ENCODE data around the gene TPO. TPM values are rescaled to one million over a fixed set of nuclear protein-coding genes. Genes with fewer than 3 reads are reported as not detected.
"Not testable (repeated sequence)": the region's sequence is repeated elsewhere in the genome, so short reads cannot be mapped to it uniquely, and the experiment has no call there.

The TPO gene
- total RNA-seq, 2 experiments from 2014 or later: not detected

DNA sequence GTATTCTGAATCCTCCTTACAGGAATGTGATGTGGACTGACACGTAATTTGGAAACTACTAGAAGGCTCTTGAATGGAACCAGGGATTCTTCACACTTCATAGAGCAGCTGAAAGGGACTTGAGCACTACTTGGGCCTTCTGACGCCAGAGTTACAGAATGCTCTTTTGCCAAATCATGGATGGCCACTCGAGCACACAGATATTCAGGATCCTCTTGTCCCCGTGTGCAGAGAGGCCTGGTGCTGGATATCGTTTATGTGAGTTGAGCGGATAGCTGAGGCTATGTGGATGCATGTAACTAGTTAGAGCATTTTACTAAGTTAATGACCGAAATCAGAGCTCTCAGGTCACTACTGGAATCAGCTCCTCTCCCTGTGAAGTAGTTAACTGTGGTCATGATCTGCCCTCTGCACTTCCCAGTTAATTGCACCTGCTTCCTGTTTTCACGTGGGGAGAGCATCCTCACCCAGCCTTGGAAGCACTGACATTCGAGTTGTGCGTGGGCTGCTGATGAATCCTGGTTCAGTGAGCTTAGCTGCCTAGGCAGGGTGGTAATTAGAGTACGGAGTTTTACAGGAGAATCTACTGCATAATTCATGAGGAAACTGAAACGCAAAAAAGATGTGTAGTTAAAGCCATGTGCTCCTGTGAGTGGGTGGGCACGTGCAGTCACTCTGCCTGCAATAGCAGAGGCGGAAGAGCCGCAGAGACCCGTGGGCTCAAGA is 5.2 kb upstream of the TPO start:
- no peaks in the 10 kb centered on the region for H3K4me1 Mint-ChIP-seq (ENCODE audit: low read depth)
- POLR2A ChIA-PET: no interaction called here
- H3K4me3 Mint-ChIP-seq: no peak overlapping the region
- H3K27me3 Mint-ChIP-seq (ENCODE audit: low read depth): no peaks in the 10 kb centered on the region
- CTCF ChIA-PET: no interaction called here
- no peaks in the 10 kb centered on the region for H3K9me3 Mint-ChIP-seq (ENCODE audit: insufficient read depth)
- ATAC-seq: no peak
- no peaks in the 10 kb centered on the region for H3K36me3 Mint-ChIP-seq (ENCODE audit: low read depth)
- no peak for DNase-seq
- no peak overlapping the region for H3K27ac Mint-ChIP-seq

DNA sequence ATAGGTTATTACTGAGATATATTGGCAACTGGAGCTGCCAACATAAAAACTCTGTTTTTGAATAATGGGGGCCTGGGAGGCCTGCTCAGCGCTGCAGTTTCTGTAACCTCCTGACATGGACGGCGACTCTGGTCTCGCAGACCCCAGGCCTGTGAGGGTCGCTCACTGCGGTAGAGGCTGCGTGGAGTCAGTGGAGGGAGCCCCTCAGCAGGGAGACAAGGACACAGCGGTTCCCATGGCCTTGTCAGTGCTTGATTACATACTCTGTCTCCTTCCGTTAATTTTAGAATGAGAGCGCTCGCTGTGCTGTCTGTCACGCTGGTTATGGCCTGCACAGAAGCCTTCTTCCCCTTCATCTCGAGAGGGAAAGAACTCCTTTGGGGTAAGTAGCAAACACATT is 858 bp downstream of the TPO start:
- Mint-ChIP-seq H3K4me3 (no peak overlapping the region), H3K27me3 (ENCODE audit: low read depth) (no peaks in the 10 kb centered on the region), H3K9me3 (ENCODE audit: insufficient read depth) (no peaks in the 10 kb centered on the region), H3K27ac (no peak overlapping the region), H3K4me1 (ENCODE audit: low read depth) (no peaks in the 10 kb centered on the region), H3K36me3 (ENCODE audit: low read depth) (no peaks in the 10 kb centered on the region)
- ChIA-PET CTCF (no interaction called here), POLR2A (no interaction called here)
- DNase-seq (no peak), ATAC-seq (no peak)

- H3K36me3 Mint-ChIP-seq (ENCODE audit: low read depth); H3K9me3 Mint-ChIP-seq (ENCODE audit: insufficient read depth); H3K27ac Mint-ChIP-seq; POLR2A ChIA-PET; H3K4me3 Mint-ChIP-seq; H3K27me3 Mint-ChIP-seq (ENCODE audit: low read depth); DNase-seq; CTCF ChIA-PET; H3K4me1 Mint-ChIP-seq (ENCODE audit: low read depth); ATAC-seq: not testable (repeated sequence)
These were observed 1.6 kb downstream of the TPO start for GRCh38 chr2:1414901-1415300.

- no peak for DNase-seq
- POLR2A ChIA-PET: no interaction called here
- H3K4me1 Mint-ChIP-seq (ENCODE audit: low read depth): no peaks in the 10 kb centered on the region
- ATAC-seq: no peak
- H3K27me3 Mint-ChIP-seq (ENCODE audit: low read depth): no peaks in the 10 kb centered on the region
- H3K9me3 Mint-ChIP-seq (ENCODE audit: insufficient read depth): no peaks in the 10 kb centered on the region
- no peaks in the 10 kb centered on the region for H3K36me3 Mint-ChIP-seq (ENCODE audit: low read depth)
- no peak overlapping the region for H3K27ac Mint-ChIP-seq
- CTCF ChIA-PET: no interaction called here
- H3K4me3 Mint-ChIP-seq: no peak overlapping the region
These were observed 2.2 kb downstream of the TPO start for GRCh38 chr2:1415501-1415900.

DNA sequence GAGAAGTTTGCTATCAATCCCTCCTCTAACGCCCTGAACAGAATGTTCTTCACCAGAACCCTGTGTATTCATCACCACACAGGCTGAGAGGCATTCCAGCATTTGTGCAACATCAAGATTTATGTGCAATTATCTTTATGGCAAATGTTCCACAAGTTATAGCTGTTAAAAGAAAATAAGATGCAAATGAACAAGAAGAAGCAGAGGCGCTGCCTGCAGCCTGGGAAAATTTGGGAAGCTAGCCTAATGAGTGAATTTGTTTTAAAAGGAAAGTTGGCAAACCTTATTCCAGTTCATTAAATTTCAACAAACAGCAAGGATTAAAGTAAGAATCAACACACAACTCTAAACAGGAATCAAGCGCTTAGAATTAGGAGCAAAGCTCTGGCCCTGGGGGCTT is 5.3 kb downstream of the TPO start:
- POLR2A ChIA-PET: no interaction called here
- Mint-ChIP-seq H3K4me3 (no peak overlapping the region), H3K27me3 (ENCODE audit: low read depth) (no peaks in the 10 kb centered on the region), H3K9me3 (ENCODE audit: insufficient read depth) (no peaks in the 10 kb centered on the region), H3K4me1 (ENCODE audit: low read depth) (no peaks in the 10 kb centered on the region), H3K27ac (no peak overlapping the region), H3K36me3 (ENCODE audit: low read depth) (no peaks in the 10 kb centered on the region)
- CTCF ChIA-PET: no interaction called here
- DNase-seq: no peak
- no peak for ATAC-seq

GRCh38 chr2:1420746-1421480 is 7.7 kb downstream of the TPO start:
- Mint-ChIP-seq H3K36me3 (ENCODE audit: low read depth) (no peaks in the 10 kb centered on the region), H3K4me1 (ENCODE audit: low read depth) (no peaks in the 10 kb centered on the region), H3K4me3 (no peak overlapping the region), H3K27ac (no peak overlapping the region), H3K27me3 (ENCODE audit: low read depth) (peaks cover 5% of the 10 kb centered on the region), H3K9me3 (ENCODE audit: insufficient read depth) (no peaks in the 10 kb centered on the region)
- POLR2A ChIA-PET: no interaction called here
- DNase-seq: no peak
- CTCF ChIA-PET: no interaction called here
- ATAC-seq: no peak

GRCh38 chr2:1421731-1422130 is 8.5 kb downstream of the TPO start:
- H3K27me3 Mint-ChIP-seq (ENCODE audit: low read depth): peaks cover 5% of the 10 kb centered on the region
- H3K36me3 Mint-ChIP-seq (ENCODE audit: low read depth): no peaks in the 10 kb centered on the region
- no peak for DNase-seq
- H3K4me3 Mint-ChIP-seq: no peak overlapping the region
- POLR2A ChIA-PET: no interaction called here
- CTCF ChIA-PET: no interaction called here
- no peaks in the 10 kb centered on the region for H3K4me1 Mint-ChIP-seq (ENCODE audit: low read depth)
- no peak for ATAC-seq
- no peak overlapping the region for H3K27ac Mint-ChIP-seq
- no peaks in the 10 kb centered on the region for H3K9me3 Mint-ChIP-seq (ENCODE audit: insufficient read depth)

GRCh38 chr2:1422131-1422530 is 8.9 kb downstream of the TPO start:
- DNase-seq (no peak), ATAC-seq (no peak)
- Mint-ChIP-seq H3K4me1 (ENCODE audit: low read depth) (no peaks in the 10 kb centered on the region), H3K9me3 (ENCODE audit: insufficient read depth) (no peaks in the 10 kb centered on the region), H3K27me3 (ENCODE audit: low read depth) (peaks cover 5% of the 10 kb centered on the region), H3K4me3 (no peak overlapping the region), H3K36me3 (ENCODE audit: low read depth) (no peaks in the 10 kb centered on the region), H3K27ac (no peak overlapping the region)
- CTCF ChIA-PET: no interaction called here
- POLR2A ChIA-PET: no interaction called here

DNA sequence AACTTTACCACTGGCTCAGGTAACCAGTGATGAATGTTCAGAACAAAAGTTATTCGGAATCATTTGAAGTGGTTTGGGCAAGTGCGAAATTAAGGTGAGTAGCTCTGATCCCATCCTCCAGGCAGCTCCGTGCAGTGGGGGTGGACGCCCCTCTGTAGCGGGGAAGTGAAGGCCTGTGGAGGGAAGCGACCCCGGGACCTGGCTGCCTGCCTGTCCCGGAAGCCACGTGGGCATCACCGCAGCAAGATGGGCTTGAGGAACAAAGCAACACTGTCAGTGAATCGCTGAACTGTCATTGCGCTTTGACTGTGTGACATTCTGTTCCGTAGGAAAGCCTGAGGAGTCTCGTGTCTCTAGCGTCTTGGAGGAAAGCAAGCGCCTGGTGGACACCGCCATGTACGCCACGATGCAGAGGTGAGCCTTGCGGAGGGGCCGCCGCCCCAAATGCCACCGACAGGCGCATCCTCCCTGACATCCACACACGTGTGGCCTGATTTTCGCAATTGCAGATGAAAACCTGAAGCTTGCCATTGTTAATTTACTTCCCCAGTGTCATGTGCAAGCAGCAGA is 9.5 kb downstream of the TPO start:
- no peaks in the 10 kb centered on the region for H3K36me3 Mint-ChIP-seq (ENCODE audit: low read depth)
- ATAC-seq: no peak
- H3K27ac Mint-ChIP-seq: no peak overlapping the region
- ChIA-PET POLR2A (no interaction called here), CTCF (no interaction called here)
- no peak overlapping the region for H3K4me3 Mint-ChIP-seq
- no peaks in the 10 kb centered on the region for H3K9me3 Mint-ChIP-seq (ENCODE audit: insufficient read depth)
- peaks cover 5% of the 10 kb centered on the region for H3K27me3 Mint-ChIP-seq (ENCODE audit: low read depth)
- no peaks in the 10 kb centered on the region for H3K4me1 Mint-ChIP-seq (ENCODE audit: low read depth)
- no peak for DNase-seq

- Mint-ChIP-seq H3K4me3 (no peak overlapping the region), H3K9me3 (ENCODE audit: insufficient read depth) (no peaks in the 10 kb centered on the region), H3K27me3 (ENCODE audit: low read depth) (peaks cover 5% of the 10 kb centered on the region), H3K4me1 (ENCODE audit: low read depth) (no peaks in the 10 kb centered on the region), H3K36me3 (ENCODE audit: low read depth) (no peaks in the 10 kb centered on the region), H3K27ac (no peak overlapping the region)
- ChIA-PET CTCF (no interaction called here), POLR2A (no interaction called here)
- DNase-seq (no peak), ATAC-seq (no peak)
These were observed 13.8 kb downstream of the TPO start for GRCh38 chr2:1427086-1427485.

- no peaks in the 10 kb centered on the region for H3K36me3 Mint-ChIP-seq (ENCODE audit: low read depth)
- no peak overlapping the region for H3K27ac Mint-ChIP-seq
- no peaks in the 10 kb centered on the region for H3K9me3 Mint-ChIP-seq (ENCODE audit: insufficient read depth)
- ATAC-seq (no peak), DNase-seq (no peak)
- no peak overlapping the region for H3K4me3 Mint-ChIP-seq
- H3K4me1 Mint-ChIP-seq (ENCODE audit: low read depth): no peaks in the 10 kb centered on the region
- no peaks in the 10 kb centered on the region for H3K27me3 Mint-ChIP-seq (ENCODE audit: low read depth)
- CTCF ChIA-PET: no interaction called here
- POLR2A ChIA-PET: no interaction called here
These were observed 16.6 kb downstream of the TPO start for GRCh38 chr2:1429895-1430294.

DNA sequence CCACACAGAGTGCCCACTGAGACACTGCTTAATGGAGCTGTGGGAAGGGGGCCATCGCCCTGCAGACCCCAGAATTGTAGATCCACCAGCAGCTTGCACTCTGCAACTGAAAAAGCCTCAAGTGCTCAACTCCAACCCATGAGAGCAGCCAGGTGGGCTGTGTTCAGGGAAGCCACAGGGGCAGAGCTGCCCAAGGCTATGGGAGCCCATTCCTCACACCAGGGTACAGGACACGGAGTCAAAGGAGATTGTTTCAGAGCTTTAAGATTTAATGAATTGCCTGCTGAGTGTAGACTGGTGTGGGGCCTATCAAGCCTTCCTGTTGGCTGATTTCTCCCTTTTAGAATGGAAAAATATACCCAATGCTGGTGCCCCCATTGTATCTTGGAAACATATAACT is 17.2 kb downstream of the TPO start:
- ATAC-seq: no peak
- POLR2A ChIA-PET: no interaction called here
- CTCF ChIA-PET: no interaction called here
- no peak overlapping the region for H3K27ac Mint-ChIP-seq
- H3K9me3 Mint-ChIP-seq (ENCODE audit: insufficient read depth): no peaks in the 10 kb centered on the region
- no peaks in the 10 kb centered on the region for H3K27me3 Mint-ChIP-seq (ENCODE audit: low read depth)
- H3K4me3 Mint-ChIP-seq: no peak overlapping the region
- H3K36me3 Mint-ChIP-seq (ENCODE audit: low read depth): no peaks in the 10 kb centered on the region
- no peaks in the 10 kb centered on the region for H3K4me1 Mint-ChIP-seq (ENCODE audit: low read depth)
- DNase-seq: no peak
